ENCODE measurements around the gene CBARP. TPM values are rescaled to one million over a fixed set of nuclear protein-coding genes. Genes with fewer than 3 reads are reported as not detected.

Gene CBARP
- total RNA-seq = under 1 TPM in 2 of 5 experiments, not detected in 3; 0.15 to 0.27 TPM
- not detected for polyA plus RNA-seq
- not detected for total RNA-seq

GRCh38 chr19:1237754-1238368 lies at the start of gene CBARP:
Gene CBARP (minus strand): TSS chr19:1238005. CDS start chr19:1236100, 1,905 bp downstream.
- no peaks in the 10 kb centered on the region for H3K9me3 ChIP-seq (ENCODE audit: control insufficient read depth in 2 of 3, low read length in 3 of 3)
- H3K9me3 Mint-ChIP-seq = peaks cover 0 to 3% (median 0%) of the 10 kb centered on the region in 11 donors
- no peak for ATAC-seq
- peaks cover 16 to 21% of the 10 kb centered on the region in 2 donors for H3K4me1 ChIP-seq (ENCODE audit: control insufficient read depth in 2 of 2, insufficient read depth in 2 of 2, low read length in 2 of 2)
- H3K27ac Mint-ChIP-seq = peak within 1 kb of the TSS; percentile 4 to 93 (median 86)
- DNase-seq = peak in 3 of 9 donors; percentile 22 to 64 (median 35)
- H3K36me3 ChIP-seq (ENCODE audit: control insufficient read depth in 2 of 3, insufficient read depth in 3 of 3, low read length in 3 of 3) = no peaks in the 10 kb centered on the region
- peaks cover 13 to 34% (median 21%) of the 10 kb centered on the region in 7 donors for H3K4me1 Mint-ChIP-seq
- H3K27me3 Mint-ChIP-seq = peaks cover 4 to 22% (median 9%) of the 10 kb centered on the region in 5 donors
- H3K4me3 ChIP-seq (ENCODE audit: low read length) = no peak within 1 kb of the TSS
- peak within 1 kb of the TSS; percentile 27 for H3K27ac ChIP-seq (ENCODE audit: low read depth, low read length)
- intact Hi-C loops (cut with micrococcal nuclease) = no loop called here
- no peaks in the 10 kb centered on the region for H3K27me3 ChIP-seq (ENCODE audit: control insufficient read depth in 2 of 2, insufficient read depth in 2 of 2, low read length in 2 of 2)
- peak within 1 kb of the TSS; percentile 69 to 93 (median 83) for H3K4me3 Mint-ChIP-seq
- POLR2A ChIA-PET = interaction anchor here (0.6 to 2.1 kb wide), 4 partner anchors 26 to 150 kb away, joined by 3 to 17 read pairs (median 4); partner anchors contain the start of gene CIRBP
- CTCF ChIA-PET = no interaction called here
- H3K36me3 Mint-ChIP-seq = peaks cover 0 to 2% (median 0%) of the 10 kb centered on the region in 5 donors

GRCh38 chr19:1286487-1287353 lies 48.9 kb upstream of the CBARP start:
- Mint-ChIP-seq H3K27me3 (peaks cover 12 to 34% (median 20%) of the 10 kb centered on the region in 5 donors), H3K27ac (no peak overlapping the region), H3K4me3 (peak overlapping the region in 7 of 10 donors; percentile 32 to 65 (median 41)), H3K9me3 (peaks cover 0 to 1% (median 0%) of the 10 kb centered on the region in 11 donors), H3K36me3 (no peaks in the 10 kb centered on the region), H3K4me1 (peaks cover 0 to 11% (median 4%) of the 10 kb centered on the region in 7 donors)
- ATAC-seq (no peak), DNase-seq (no peak)
- H3K36me3 ChIP-seq (ENCODE audit: control insufficient read depth in 2 of 3, insufficient read depth in 3 of 3, low read length in 3 of 3) = no peaks in the 10 kb centered on the region
- peaks cover 0 to 4% of the 10 kb centered on the region in 2 donors for H3K4me1 ChIP-seq (ENCODE audit: control insufficient read depth in 2 of 2, insufficient read depth in 2 of 2, low read length in 2 of 2)
- H3K4me3 ChIP-seq (ENCODE audit: low read length) = no peak overlapping the region
- POLR2A ChIA-PET = interaction anchor here (0.6 to 0.9 kb wide), 2 partner anchors 11 to 40 kb away, joined by 3 read pairs; partner anchors contain the start of gene FAM174C
- CTCF ChIA-PET = no interaction called here
- peaks cover 0 to 3% of the 10 kb centered on the region in 2 donors for H3K27me3 ChIP-seq (ENCODE audit: control insufficient read depth in 2 of 2, insufficient read depth in 2 of 2, low read length in 2 of 2)
- H3K27ac ChIP-seq (ENCODE audit: low read depth, low read length) = no peak overlapping the region
- no peaks in the 10 kb centered on the region for H3K9me3 ChIP-seq (ENCODE audit: control insufficient read depth in 2 of 3, low read length in 3 of 3)
- intact Hi-C loops (cut with micrococcal nuclease) = no loop called here

GRCh38 chr19:1285737-1286360 lies 48.0 kb upstream of the CBARP start, which contains the start of gene EFNA2:
Gene EFNA2 (plus strand): TSS chr19:1285873. CDS start chr19:1286169, 296 bp downstream.
- POLR2A ChIA-PET = no interaction called here
- H3K27ac Mint-ChIP-seq = no peak within 1 kb of the TSS

GRCh38 chr19:1284979-1285736 lies 47.4 kb upstream of the CBARP start:
- ATAC-seq = no peak
- Mint-ChIP-seq H3K9me3 (peaks cover 0 to 1% (median 0%) of the 10 kb centered on the region in 11 donors), H3K27me3 (peaks cover 12 to 35% (median 20%) of the 10 kb centered on the region in 5 donors), H3K4me1 (peaks cover under 1 to 17% (median 8%) of the 10 kb centered on the region in 7 donors), H3K36me3 (peaks cover 0 to 3% (median 0%) of the 10 kb centered on the region in 5 donors), H3K4me3 (peak overlapping the region; percentile 15 to 69 (median 44)), H3K27ac (no peak overlapping the region)
- Histone ChIP-seq H3K36me3 (ENCODE audit: control insufficient read depth in 2 of 3, insufficient read depth in 3 of 3, low read length in 3 of 3) (peaks cover 0 to under 1% (median 0%) of the 10 kb centered on the region in 3 experiments), H3K27ac (ENCODE audit: low read depth, low read length) (no peak overlapping the region), H3K4me3 (ENCODE audit: low read length) (no peak overlapping the region), H3K9me3 (ENCODE audit: control insufficient read depth in 2 of 3, low read length in 3 of 3) (no peaks in the 10 kb centered on the region), H3K27me3 (ENCODE audit: control insufficient read depth in 2 of 2, insufficient read depth in 2 of 2, low read length in 2 of 2) (peaks cover 0 to 3% of the 10 kb centered on the region in 2 donors), H3K4me1 (ENCODE audit: control insufficient read depth in 2 of 2, insufficient read depth in 2 of 2, low read length in 2 of 2) (peaks cover 0 to 4% of the 10 kb centered on the region in 2 donors)
- intact Hi-C loops (cut with micrococcal nuclease) = no loop called here
- ChIA-PET POLR2A (no interaction called here), CTCF (no interaction called here)
- DNase-seq = no peak

More at GRCh38 chr19:1285737-1286360, 48.0 kb upstream of the CBARP start, which contains the start of gene EFNA2:
- H3K4me3 ChIP-seq (ENCODE audit: low read length) = no peak within 1 kb of the TSS
- no peaks in the 10 kb centered on the region for H3K9me3 ChIP-seq (ENCODE audit: control insufficient read depth in 2 of 3, low read length in 3 of 3)
- Mint-ChIP-seq H3K4me1 (peaks cover 0 to 13% (median 4%) of the 10 kb centered on the region in 7 donors), H3K4me3 (peak within 1 kb of the TSS; percentile 15 to 69 (median 44)), H3K9me3 (peaks cover 0 to 1% (median 0%) of the 10 kb centered on the region in 11 donors), H3K27me3 (peaks cover 12 to 35% (median 20%) of the 10 kb centered on the region in 5 donors), H3K36me3 (no peaks in the 10 kb centered on the region)
- intact Hi-C loops (cut with micrococcal nuclease) = no loop called here
- H3K36me3 ChIP-seq (ENCODE audit: control insufficient read depth in 2 of 3, insufficient read depth in 3 of 3, low read length in 3 of 3) = no peaks in the 10 kb centered on the region
- H3K27me3 ChIP-seq (ENCODE audit: control insufficient read depth in 2 of 2, insufficient read depth in 2 of 2, low read length in 2 of 2) = peaks cover 0 to 3% of the 10 kb centered on the region in 2 donors
- peaks cover 0 to 4% of the 10 kb centered on the region in 2 donors for H3K4me1 ChIP-seq (ENCODE audit: control insufficient read depth in 2 of 2, insufficient read depth in 2 of 2, low read length in 2 of 2)
- DNase-seq = no peak
- CTCF ChIA-PET = no interaction called here
- no peak within 1 kb of the TSS for H3K27ac ChIP-seq (ENCODE audit: low read depth, low read length)
- no peak for ATAC-seq

- H3K27me3 ChIP-seq (ENCODE audit: control insufficient read depth in 2 of 2, insufficient read depth in 2 of 2, low read length in 2 of 2) = peaks cover 0 to 3% of the 10 kb centered on the region in 2 donors
- DNase-seq = no peak
- no peaks in the 10 kb centered on the region for H3K9me3 ChIP-seq (ENCODE audit: control insufficient read depth in 2 of 3, low read length in 3 of 3)
- Mint-ChIP-seq H3K4me1 (peaks cover 7 to 23% (median 13%) of the 10 kb centered on the region in 7 donors), H3K4me3 (peak overlapping the region in 9 of 10 donors; percentile 2 to 69 (median 46)), H3K36me3 (peaks cover 0 to 10% (median 3%) of the 10 kb centered on the region in 5 donors), H3K9me3 (peaks cover 0 to 1% (median 0%) of the 10 kb centered on the region in 11 donors), H3K27ac (peak overlapping the region in 1 of 9 donors; percentile 61), H3K27me3 (peaks cover 12 to 35% (median 20%) of the 10 kb centered on the region in 5 donors)
- ChIA-PET POLR2A (no interaction called here), CTCF (no interaction called here)
- no peak for ATAC-seq
- no peak overlapping the region for H3K4me3 ChIP-seq (ENCODE audit: low read length)
- peaks cover 0 to 7% (median 0%) of the 10 kb centered on the region in 3 experiments for H3K36me3 ChIP-seq (ENCODE audit: control insufficient read depth in 2 of 3, insufficient read depth in 3 of 3, low read length in 3 of 3)
- H3K27ac ChIP-seq (ENCODE audit: low read depth, low read length) = no peak overlapping the region
- peaks cover 0 to 4% of the 10 kb centered on the region in 2 donors for H3K4me1 ChIP-seq (ENCODE audit: control insufficient read depth in 2 of 2, insufficient read depth in 2 of 2, low read length in 2 of 2)
- intact Hi-C loops (cut with micrococcal nuclease) = no loop called here
These were observed 46.6 kb upstream of the CBARP start for GRCh38 chr19:1284293-1284978.

Measured in naive thymus-derived CD4-positive, alpha-beta T cell (primary cell).